AG04449 (cell line): ENCODE results near the gene LYST.

Experiments used
- CTCF ChIA-PET: fragments of 350-600 bp; formaldehyde crosslinking; extraction: SDS; loops from one replicate; lab custom pipeline; 2021; ENCODE audit warnings: antibody characterized with exemption; lab: Yijun Ruan, JAX
- POLR2A ChIA-PET: fragments of 400-600, 350-600 bp; formaldehyde crosslinking; extraction: SDS; loops from one replicate; lab custom pipeline; 2020; ENCODE audit warnings: antibody characterized with exemption, inconsistent platforms; lab: Yijun Ruan, JAX
- DNase-seq: peaks from one replicate; pipeline ENCODE4 v3.0.0-alpha.2; 2010; ENCODE audit warnings: low read depth, low spot score
- H3K4me3 ChIP-seq: 2 replicates; pipeline ENCODE4 v1.5.1; 2011; ENCODE audit warnings: low read depth, mild to moderate bottlenecking, control low read depth, low read length
- CTCF ChIP-seq: IDR thresholded peaks from one replicate; pipeline ENCODE4 v1.5.1; 2011; ENCODE audit warnings: mild to moderate bottlenecking, moderate library complexity, low read length, control low read depth, inconsistent platforms; ENCODE audit not compliant: insufficient read depth; ENCODE audit errors: missing control alignments

Gene LYST

GRCh38 chr1:235887676-235888075 lies 21.0 kb upstream of the LYST start:
- ChIA-PET CTCF (interaction anchor here (1.4 kb wide), 1 partner anchor 84 kb away, joined by 3 read pairs; no protein-coding TSS in a partner anchor), POLR2A (no interaction called here)
- DNase-seq: no peak
- H3K4me3 ChIP-seq: no peak overlapping the region
- TF ChIP-seq CTCF: no peak

- no peak for TF ChIP-seq CTCF
- no peak overlapping the region for H3K4me3 ChIP-seq
- POLR2A ChIA-PET: no interaction called here
- no peak for DNase-seq
- CTCF ChIA-PET: interaction anchor here (0.8 kb wide), 1 partner anchor 20 kb away, joined by 3 read pairs; no protein-coding TSS in a partner anchor
Measured at GRCh38 chr1:235885655-235886262, 19.1 kb upstream of the LYST start.

- no peak for TF ChIP-seq CTCF
- ChIA-PET POLR2A (interaction anchor here (0.6 to 1.2 kb wide), 3 partner anchors 11 to 30 kb away, joined by 3 to 4 read pairs (median 3); no protein-coding TSS in a partner anchor), CTCF (interaction anchor here (0.8 to 1.6 kb wide), 3 partner anchors 14 to 369 kb away, joined by 3 to 4 read pairs (median 3); no protein-coding TSS in a partner anchor)
- peak; percentile 95 for DNase-seq
- peak overlapping the region; percentile 25 for H3K4me3 ChIP-seq
Measured at GRCh38 chr1:235883261-235883927, 16.7 kb upstream of the LYST start.

- ChIA-PET CTCF (interaction anchor here (0.8 to 2.0 kb wide), 3 partner anchors 17 to 368 kb away, joined by 3 to 6 read pairs (median 4); no protein-coding TSS in a partner anchor), POLR2A (interaction anchor here (0.5 to 1.2 kb wide), 4 partner anchors 11 to 150 kb away, joined by 3 to 4 read pairs (median 3); no protein-coding TSS in a partner anchor)
- peak overlapping the region; percentile 25; the same call in 1 of the 2 replicates for H3K4me3 ChIP-seq
Measured at GRCh38 chr1:235882816-235883215, 16.1 kb upstream of the LYST start.

GRCh38 chr1:235881930-235882700 lies 15.4 kb upstream of the LYST start:
- ChIA-PET POLR2A (interaction anchor here (0.5 kb wide), 1 partner anchor 149 kb away, joined by 3 read pairs; no protein-coding TSS in a partner anchor), CTCF (interaction anchor here (0.9 to 2.0 kb wide), 2 partner anchors 90 to 368 kb away, joined by 3 to 6 read pairs; no protein-coding TSS in a partner anchor)
- no peak for TF ChIP-seq CTCF
- no peak for DNase-seq
- H3K4me3 ChIP-seq: no peak overlapping the region

More at GRCh38 chr1:235882816-235883215, 16.1 kb upstream of the LYST start:
- DNase-seq: no peak
- TF ChIP-seq CTCF: no peak
